SH-SY5Y (cell line): ENCODE data around the gene RABEP2.

Experiments
- GATA2 ChIP-seq: IDR thresholded peaks from 2 replicates; pipeline ENCODE4 v1.6.1; 2011; ENCODE audit warnings: mild to moderate bottlenecking, low read depth, low read length
- GATA3 ChIP-seq: IDR thresholded peaks from 2 replicates; pipeline ENCODE4 v1.6.1; 2011; ENCODE audit warnings: low read depth, mild to moderate bottlenecking, low read length, moderate library complexity

DNA sequence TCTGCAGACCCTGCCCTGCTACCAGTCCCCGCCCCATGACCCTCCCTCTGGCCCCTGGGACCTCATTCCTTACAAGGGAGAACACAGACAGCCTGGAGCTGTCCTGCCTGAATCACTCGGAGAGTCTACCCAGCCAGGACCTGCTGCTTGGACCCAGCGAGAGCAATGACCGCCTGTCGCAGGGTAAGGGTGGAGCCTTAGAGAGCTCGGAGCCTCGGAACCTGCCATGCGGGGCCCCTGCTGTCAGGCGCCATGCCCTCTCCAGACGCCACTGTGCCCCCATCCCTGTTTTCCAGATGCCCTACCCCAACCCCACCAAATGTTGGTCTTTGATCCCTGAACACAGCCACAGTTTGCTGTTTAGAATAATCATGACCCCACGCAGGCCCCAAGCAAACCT is 55.8 kb downstream of the RABEP2 start:
- TF ChIP-seq GATA2 (no peak), GATA3 (no peak)
